Hepatocyte (in vitro differentiated cells): ENCODE measurements around the gene CAMKMT. TPM values are rescaled to one million over a fixed set of nuclear protein-coding genes. Genes with fewer than 3 reads are reported as not detected.

ENCODE experiments used
- DNase-seq: peaks from one replicate; pipeline ENCODE4 v3.0.0-alpha.2; 2016; ENCODE audit warnings: low spot score
- H2AFZ ChIP-seq: fragments of 200-600 bp; sonication (generic); 2 replicates; pipeline ENCODE4 v1.6.0; 2016; ENCODE audit warnings: antibody characterized with exemption, mild to moderate bottlenecking
- H3K27ac ChIP-seq: fragments of 200-600 bp; sonication (generic); 2 replicates; pipeline ENCODE4 v1.5.1; 2016; ENCODE audit warnings: mild to moderate bottlenecking
- H3K27me3 ChIP-seq: fragments of 200-600 bp; sonication (generic); 2 replicates; pipeline ENCODE4 v1.6.1; 2016
- H3K36me3 ChIP-seq: fragments of 200-600 bp; sonication (generic); replicated peaks from 2 replicates; pipeline ENCODE4 v1.5.1; 2016; ENCODE audit warnings: low read depth; ENCODE audit not compliant: insufficient read depth
- H3K4me1 ChIP-seq: fragments of 200-600 bp; sonication (generic); 2 replicates; pipeline ENCODE4 v1.5.1; 2016; ENCODE audit warnings: mild to moderate bottlenecking, moderate library complexity; ENCODE audit not compliant: insufficient read depth
- H3K4me2 ChIP-seq: fragments of 200-600 bp; sonication (generic); 2 replicates; pipeline ENCODE4 v1.6.0; 2016
- H3K4me3 ChIP-seq: fragments of 200-600 bp; sonication (generic); 2 replicates; pipeline ENCODE4 v1.5.1; 2016; ENCODE audit warnings: mild to moderate bottlenecking
- H3K79me2 ChIP-seq: fragments of 200-600 bp; sonication (generic); 2 replicates; pipeline ENCODE4 v1.6.0; 2017; ENCODE audit warnings: mild to moderate bottlenecking
- H3K9me2 ChIP-seq: fragments of 200-600 bp; sonication (generic); replicated peaks from 2 replicates; pipeline ENCODE4 v1.6.0; 2017; ENCODE audit warnings: mild to moderate bottlenecking; ENCODE audit not compliant: insufficient read depth
- H3K9me3 ChIP-seq: fragments of 200-600 bp; sonication (generic); 2 replicates; pipeline ENCODE4 v1.5.1; 2016; ENCODE audit warnings: low read depth, mild to moderate bottlenecking
- H4K20me1 ChIP-seq: fragments of 200-600 bp; sonication (generic); 2 replicates; pipeline ENCODE4 v1.6.0; 2016; ENCODE audit warnings: mild to moderate bottlenecking; ENCODE audit not compliant: insufficient read depth, poor library complexity, severe bottlenecking
- EZH2 ChIP-seq: fragments of 200-600 bp; sonication (generic); IDR thresholded peaks from 2 replicates; pipeline ENCODE4 v1.6.1; 2016; ENCODE audit warnings: antibody characterized with exemption, mild to moderate bottlenecking, borderline replicate concordance
- EZH2phosphoT487 ChIP-seq: fragments of 200-600 bp; sonication (generic); IDR thresholded peaks from one replicate; pipeline ENCODE4 v1.6.1; 2018; ENCODE audit warnings: antibody characterized with exemption, mild to moderate bottlenecking, low read depth, moderate library complexity; ENCODE audit not compliant: unreplicated experiment, severe bottlenecking
- WGBS: methylation state at CpG from one replicate; pipeline ENCODE4 v1.1.6; 2016; ENCODE audit warnings: low lambda C conversion rate; ENCODE audit errors: missing lambda C conversion rate; 5-methylcytosine and 5-hydroxymethylcytosine counted together
- polyA plus RNA-seq: library from polyadenylated mRNA; unstranded; fragments of >200 nt; fragmentation: Nextera tagmentation; extraction: Ambion mirVana; gene quantifications from 2 replicates; pipeline ENCODE4 v1.2.1, GENCODE V29; 2016
- total RNA-seq: library from RNA; depleted of rRNA; stranded (reverse); fragments of >200 nt; gene quantifications from 2 replicates; pipeline ENCODE4 v1.2.3, GENCODE V29; 2014
- TF ChIP-seq, protein P1 (sequence below): fragments of 200-600 bp; sonication (generic); IDR thresholded peaks from 2 replicates; pipeline ENCODE4 v1.5.1; 2016; ENCODE audit warnings: antibody characterized with exemption, mild to moderate bottlenecking; ENCODE audit not compliant: poor library complexity

The CAMKMT gene
- total and polyA plus RNA-seq, 2 experiments from 2014 or later: 10.3 to 12.7 TPM

GRCh38 chr2:44705876-44706480, 344.2 kb downstream of the CAMKMT start:
- H3K9me2 ChIP-seq: no peaks in the 10 kb centered on the region
- no peak for TF ChIP-seq EZH2
- no peak for TF ChIP-seq EZH2phosphoT487
- TF ChIP-seq, protein P1, sequence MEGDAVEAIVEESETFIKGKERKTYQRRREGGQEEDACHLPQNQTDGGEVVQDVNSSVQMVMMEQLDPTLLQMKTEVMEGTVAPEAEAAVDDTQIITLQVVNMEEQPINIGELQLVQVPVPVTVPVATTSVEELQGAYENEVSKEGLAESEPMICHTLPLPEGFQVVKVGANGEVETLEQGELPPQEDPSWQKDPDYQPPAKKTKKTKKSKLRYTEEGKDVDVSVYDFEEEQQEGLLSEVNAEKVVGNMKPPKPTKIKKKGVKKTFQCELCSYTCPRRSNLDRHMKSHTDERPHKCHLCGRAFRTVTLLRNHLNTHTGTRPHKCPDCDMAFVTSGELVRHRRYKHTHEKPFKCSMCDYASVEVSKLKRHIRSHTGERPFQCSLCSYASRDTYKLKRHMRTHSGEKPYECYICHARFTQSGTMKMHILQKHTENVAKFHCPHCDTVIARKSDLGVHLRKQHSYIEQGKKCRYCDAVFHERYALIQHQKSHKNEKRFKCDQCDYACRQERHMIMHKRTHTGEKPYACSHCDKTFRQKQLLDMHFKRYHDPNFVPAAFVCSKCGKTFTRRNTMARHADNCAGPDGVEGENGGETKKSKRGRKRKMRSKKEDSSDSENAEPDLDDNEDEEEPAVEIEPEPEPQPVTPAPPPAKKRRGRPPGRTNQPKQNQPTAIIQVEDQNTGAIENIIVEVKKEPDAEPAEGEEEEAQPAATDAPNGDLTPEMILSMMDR: no peak
- DNase-seq: no peak
- 93% methylated on average over 10 of the region's 10 CpGs for WGBS
- no peaks in the 10 kb centered on the region for H4K20me1 ChIP-seq
- H3K4me1 ChIP-seq: no peaks in the 10 kb centered on the region
- no peak overlapping the region for H3K4me2 ChIP-seq
- no peaks in the 10 kb centered on the region for H3K9me3 ChIP-seq
- H3K79me2 ChIP-seq: no peaks in the 10 kb centered on the region
- H3K27me3 ChIP-seq: no peaks in the 10 kb centered on the region
- no peaks in the 10 kb centered on the region for H3K36me3 ChIP-seq
- H2AFZ ChIP-seq: no peak overlapping the region
- no peak overlapping the region for H3K27ac ChIP-seq
- H3K4me3 ChIP-seq: no peak overlapping the region

GRCh38 chr2:44706681-44707553, 345.2 kb downstream of the CAMKMT start:
- 91% methylated on average over 10 of the region's 10 CpGs for WGBS
- Histone ChIP-seq H3K9me2 (no peaks in the 10 kb centered on the region), H3K4me3 (no peak overlapping the region), H3K27me3 (no peaks in the 10 kb centered on the region), H3K27ac (no peak overlapping the region), H2AFZ (no peak overlapping the region), H3K79me2 (no peaks in the 10 kb centered on the region), H4K20me1 (no peaks in the 10 kb centered on the region), H3K36me3 (no peaks in the 10 kb centered on the region), H3K4me1 (no peaks in the 10 kb centered on the region), H3K9me3 (no peaks in the 10 kb centered on the region), H3K4me2 (no peak overlapping the region)
- TF ChIP-seq, protein P1: no peak
- no peak for TF ChIP-seq EZH2phosphoT487
- no peak for TF ChIP-seq EZH2
- no peak for DNase-seq

DNA sequence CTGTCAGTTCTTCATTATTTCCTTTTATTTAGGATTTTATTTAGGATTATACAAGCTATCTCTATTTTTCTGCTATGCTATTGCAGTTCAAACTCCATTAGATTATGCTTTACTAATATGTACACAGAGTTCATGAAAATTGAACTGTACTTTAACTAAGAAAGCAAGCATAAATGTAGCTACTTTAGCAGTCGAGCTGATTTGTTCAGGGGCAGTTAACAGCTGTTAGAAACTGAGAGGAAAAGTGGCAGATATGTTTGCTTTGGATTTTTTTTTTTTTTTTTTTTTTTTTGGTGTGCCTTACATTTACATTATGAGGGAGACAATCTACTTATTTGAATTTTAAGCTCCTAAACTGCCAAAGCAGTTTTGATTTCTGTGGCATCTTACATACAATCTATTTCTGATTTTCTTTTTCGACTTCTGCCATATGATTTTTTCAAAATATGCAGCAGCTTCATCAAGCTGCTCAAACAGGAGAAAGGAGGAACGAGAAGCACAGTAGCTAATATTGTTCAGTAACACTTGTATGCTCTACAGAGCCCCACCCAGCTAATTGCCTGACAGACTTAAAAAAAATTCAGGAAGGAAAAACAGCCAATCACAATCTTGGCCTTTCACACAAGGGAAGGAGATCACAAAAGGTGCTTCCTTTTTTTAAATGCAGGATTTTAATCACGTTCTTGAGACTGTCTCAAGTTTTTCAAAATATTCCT, 346.4 kb downstream of the CAMKMT start:
- H3K27me3 ChIP-seq: no peaks in the 10 kb centered on the region
- no peaks in the 10 kb centered on the region for H3K9me3 ChIP-seq
- DNase-seq: no peak
- H3K79me2 ChIP-seq: no peaks in the 10 kb centered on the region
- no peaks in the 10 kb centered on the region for H3K9me2 ChIP-seq
- no peak overlapping the region for H3K4me3 ChIP-seq
- H3K4me2 ChIP-seq: no peak overlapping the region
- TF ChIP-seq EZH2 (no peak), EZH2phosphoT487 (no peak)
- TF ChIP-seq, protein P1: no peak
- no peak overlapping the region for H2AFZ ChIP-seq
- WGBS: 68% methylated on average over 4 of the region's 4 CpGs
- H3K27ac ChIP-seq: no peak overlapping the region
- H3K36me3 ChIP-seq: no peaks in the 10 kb centered on the region
- H3K4me1 ChIP-seq: no peaks in the 10 kb centered on the region
- H4K20me1 ChIP-seq: no peaks in the 10 kb centered on the region
